ENCODE measurements around the gene CCNL2. TPM values are rescaled to one million over a fixed set of nuclear protein-coding genes. Genes with fewer than 3 reads are reported as not detected.

The CCNL2 gene
- total RNA-seq, 1 experiment from 2014 or later: 173 TPM

GRCh38 chr1:1430992-1431844 lies 32.1 kb upstream of the CCNL2 start:
- Histone ChIP-seq H3K27ac (ENCODE audit: insufficient read length, low read depth, low read length) (no peak overlapping the region), H3K56ac (ENCODE audit: insufficient read length, low read depth, low read length) (no peak overlapping the region), H2AK5ac (ENCODE audit: insufficient read length, low read length) (no peak overlapping the region), H3K9ac (ENCODE audit: extremely low read depth, insufficient read length, low read length) (no peak overlapping the region), H4K91ac (ENCODE audit: insufficient read length, low read depth, low read length) (no peak overlapping the region), H4K8ac (replicated peaks; ENCODE audit: insufficient read length, low read depth, low read length) (no peak overlapping the region), H4K20me1 (ENCODE audit: control insufficient read depth, insufficient read depth, insufficient read length) (no peaks in the 10 kb centered on the region), H3K27me3 (ENCODE audit: insufficient read depth, low read length) (no peaks in the 10 kb centered on the region), H3K23me2 (ENCODE audit: insufficient read length, low read depth, low read length, poor library complexity, severe bottlenecking) (peaks cover 7% of the 10 kb centered on the region), H4K5ac (ENCODE audit: insufficient read length, low read depth, low read length) (no peak overlapping the region), H3K14ac (ENCODE audit: insufficient read depth, low read length) (0 out of 2 replicates have a peak overlapping the region, but pooled peaks have one; percentile 53), H2BK15ac (ENCODE audit: low read depth, low read length) (no peak overlapping the region), H2BK20ac (ENCODE audit: low read depth, low read length, poor library complexity, severe bottlenecking) (no peak overlapping the region), H2BK120ac (ENCODE audit: low read depth, low read length, poor library complexity, severe bottlenecking) (no peak overlapping the region), H3K4ac (ENCODE audit: low read depth, low read length) (no peak overlapping the region), H2BK12ac (ENCODE audit: insufficient read length, low read depth, low read length) (no peak overlapping the region), H3K18ac (ENCODE audit: insufficient read length, low read depth, low read length) (peak overlapping the region; percentile 17), H3K79me2 (ENCODE audit: insufficient read depth, low read length) (no peaks in the 10 kb centered on the region), H2AFZ (ENCODE audit: low read length) (no peak overlapping the region), H3T11ph (ENCODE audit: low read length) (no peak overlapping the region), H3K23ac (ENCODE audit: insufficient read length, low read depth, low read length) (no peak overlapping the region), H3K79me1 (ENCODE audit: insufficient read depth, low read depth, low read length, poor library complexity, severe bottlenecking) (no peaks in the 10 kb centered on the region), H3K9me3 (ENCODE audit: control insufficient read depth, low read depth, low read length) (no peaks in the 10 kb centered on the region), H3K4me1 (ENCODE audit: insufficient read depth, low read length) (peaks cover 2% of the 10 kb centered on the region; the same call in 1 of the 2 replicates), H2BK5ac (ENCODE audit: insufficient read length, low read length) (no peak overlapping the region), H3K4me2 (ENCODE audit: insufficient read depth, insufficient read length, low read length) (no peak overlapping the region)
- peaks cover 3 to 4% of the 10 kb centered on the region in 2 experiments; a peak in 4 of 5 replicates for H3K9me3 Mint-ChIP-seq
- no CpG with 5 or more reads among the region's 18 CpGs for WGBS (ENCODE audit: extremely low coverage, insufficient read length, low lambda C conversion rate)
- peak overlapping the region in 1 of 2 experiments; percentile 54; a peak in 1 of 5 replicates for H3K4me3 Mint-ChIP-seq
- peaks cover 3 to 5% (median 4%) of the 10 kb centered on the region in 3 experiments; a peak in 5 of 7 replicates for H3K36me3 Mint-ChIP-seq (ENCODE audit: insufficient read depth in 1 of 3, low read depth in 3 of 3)
- no peak overlapping the region for H3K27ac Mint-ChIP-seq
- no peaks in the 10 kb centered on the region for H3K27me3 Mint-ChIP-seq (ENCODE audit: low read depth)
- TF ChIP-seq, protein P1, sequence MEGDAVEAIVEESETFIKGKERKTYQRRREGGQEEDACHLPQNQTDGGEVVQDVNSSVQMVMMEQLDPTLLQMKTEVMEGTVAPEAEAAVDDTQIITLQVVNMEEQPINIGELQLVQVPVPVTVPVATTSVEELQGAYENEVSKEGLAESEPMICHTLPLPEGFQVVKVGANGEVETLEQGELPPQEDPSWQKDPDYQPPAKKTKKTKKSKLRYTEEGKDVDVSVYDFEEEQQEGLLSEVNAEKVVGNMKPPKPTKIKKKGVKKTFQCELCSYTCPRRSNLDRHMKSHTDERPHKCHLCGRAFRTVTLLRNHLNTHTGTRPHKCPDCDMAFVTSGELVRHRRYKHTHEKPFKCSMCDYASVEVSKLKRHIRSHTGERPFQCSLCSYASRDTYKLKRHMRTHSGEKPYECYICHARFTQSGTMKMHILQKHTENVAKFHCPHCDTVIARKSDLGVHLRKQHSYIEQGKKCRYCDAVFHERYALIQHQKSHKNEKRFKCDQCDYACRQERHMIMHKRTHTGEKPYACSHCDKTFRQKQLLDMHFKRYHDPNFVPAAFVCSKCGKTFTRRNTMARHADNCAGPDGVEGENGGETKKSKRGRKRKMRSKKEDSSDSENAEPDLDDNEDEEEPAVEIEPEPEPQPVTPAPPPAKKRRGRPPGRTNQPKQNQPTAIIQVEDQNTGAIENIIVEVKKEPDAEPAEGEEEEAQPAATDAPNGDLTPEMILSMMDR (conservative IDR thresholded peaks at IDR 0.05): no peak
- peaks cover 31 to 46% of the 10 kb centered on the region in 2 experiments for H3K4me1 Mint-ChIP-seq
- no peak for DNase-seq
